ENCODE data around the gene ZNF594. TPM values are rescaled to one million over a fixed set of nuclear protein-coding genes. Genes with fewer than 3 reads are reported as not detected.

ZNF594 gene
- total and polyA plus RNA-seq, 2 experiments from 2014 or later: 3.1 to 6.2 TPM

DNA sequence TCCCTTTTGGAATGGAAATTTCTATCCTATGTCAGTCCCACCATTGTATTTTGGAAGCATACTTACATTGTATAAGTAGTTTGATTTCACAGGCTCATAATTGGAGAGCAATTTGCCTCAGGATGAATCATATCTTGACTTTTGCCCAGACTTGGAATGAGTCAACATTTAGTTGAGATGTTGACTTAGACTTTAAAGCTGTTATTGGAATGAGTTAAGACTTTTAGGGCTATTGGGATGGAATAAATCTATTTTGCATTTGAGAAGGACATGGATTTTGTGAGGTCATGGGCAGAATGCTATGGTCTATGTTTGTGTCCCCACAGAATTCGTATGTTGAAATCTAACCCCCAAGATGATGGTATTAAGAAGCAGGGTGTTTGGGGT lies 12.2 kb upstream of the ZNF594 start:
- H3K27me3 ChIP-seq (replicated peaks; ENCODE audit: insufficient read depth): no peaks in the 10 kb centered on the region
- peaks cover 14% of the 10 kb centered on the region for H3K4me1 ChIP-seq (ENCODE audit: insufficient read depth)
- no peak overlapping the region for H2AFZ ChIP-seq
- peaks cover 7% of the 10 kb centered on the region; the same call in 1 of the 2 replicates for H3K79me2 ChIP-seq (ENCODE audit: insufficient read depth)
- no peaks in the 10 kb centered on the region for H3K9me3 ChIP-seq (ENCODE audit: low read depth)
- TF ChIP-seq EZH2 (IDR thresholded peaks at IDR 0.05; ENCODE audit: insufficient read depth, poor library complexity, severe bottlenecking): no peak
- no peak for TF ChIP-seq EZH2phosphoT487 (IDR thresholded peaks at IDR 0.05; ENCODE audit: insufficient read depth, low read depth)
- no peaks in the 10 kb centered on the region for H4K20me1 ChIP-seq (ENCODE audit: insufficient read depth)
- DNase-seq: peak; percentile 83
- H3K4me2 ChIP-seq (ENCODE audit: unreplicated experiment): peak overlapping the region; percentile 13
- in situ Hi-C loops (cut with MboI): no loop called here
- H3K4me3 ChIP-seq: no peak overlapping the region
- no peaks in the 10 kb centered on the region for H3K9me2 ChIP-seq (ENCODE audit: insufficient read depth)
- H3F3A ChIP-seq (ENCODE audit: insufficient read depth): peaks cover 12% of the 10 kb centered on the region
- H3K27ac ChIP-seq: no peak overlapping the region; the same call in 1 of the 2 replicates
- WGBS, 2 experiments (ENCODE audit: low coverage in 1 of 2, low lambda C conversion rate in 2 of 2, missing lambda C conversion rate in 2 of 2): 82 to 84% methylated on average over 1 of the region's 1 CpG
- no peaks in the 10 kb centered on the region for H3K36me3 ChIP-seq (ENCODE audit: low read depth)
- H3K9ac ChIP-seq: no peak overlapping the region

GRCh38 chr17:5203178-5203907 lies 11.7 kb upstream of the ZNF594 start:
- Histone ChIP-seq H4K20me1 (ENCODE audit: insufficient read depth) (no peaks in the 10 kb centered on the region), H3K4me3 (no peak overlapping the region), H3K36me3 (ENCODE audit: low read depth) (no peaks in the 10 kb centered on the region), H3K9me3 (ENCODE audit: low read depth) (no peaks in the 10 kb centered on the region), H3K9ac (no peak overlapping the region), H3K4me1 (ENCODE audit: insufficient read depth) (peaks cover 14% of the 10 kb centered on the region), H2AFZ (no peak overlapping the region), H3K79me2 (ENCODE audit: insufficient read depth) (peaks cover 7% of the 10 kb centered on the region; the same call in 1 of the 2 replicates), H3F3A (ENCODE audit: insufficient read depth) (peaks cover 12% of the 10 kb centered on the region), H3K27me3 (replicated peaks; ENCODE audit: insufficient read depth) (no peaks in the 10 kb centered on the region), H3K4me2 (ENCODE audit: unreplicated experiment) (peak overlapping the region; percentile 13), H3K9me2 (ENCODE audit: insufficient read depth) (no peaks in the 10 kb centered on the region), H3K27ac (peak overlapping the region; percentile 8; the same call in 1 of the 2 replicates)
- no peak for TF ChIP-seq EZH2 (IDR thresholded peaks at IDR 0.05; ENCODE audit: insufficient read depth, poor library complexity, severe bottlenecking)
- 91 to 92% methylated on average over 14 of the region's 14 CpGs for WGBS, 2 experiments (ENCODE audit: low coverage in 1 of 2, low lambda C conversion rate in 2 of 2, missing lambda C conversion rate in 2 of 2)
- peak; percentile 74 for DNase-seq
- in situ Hi-C loops (cut with MboI): no loop called here

- TF ChIP-seq EZH2phosphoT487 (IDR thresholded peaks at IDR 0.05; ENCODE audit: insufficient read depth, low read depth) (no peak), EZH2 (IDR thresholded peaks at IDR 0.05; ENCODE audit: insufficient read depth, poor library complexity, severe bottlenecking) (no peak)
- no peaks in the 10 kb centered on the region for H3K27me3 ChIP-seq (replicated peaks; ENCODE audit: insufficient read depth)
- H3K9me3 ChIP-seq (ENCODE audit: low read depth): no peaks in the 10 kb centered on the region
- no peak overlapping the region for H3K27ac ChIP-seq
- no peaks in the 10 kb centered on the region for H4K20me1 ChIP-seq (ENCODE audit: insufficient read depth)
- H3K4me2 ChIP-seq (ENCODE audit: unreplicated experiment): no peak overlapping the region
- H3K79me2 ChIP-seq (ENCODE audit: insufficient read depth): peaks cover 7% of the 10 kb centered on the region
- H3K9ac ChIP-seq: no peak overlapping the region
- peaks cover 12% of the 10 kb centered on the region for H3F3A ChIP-seq (ENCODE audit: insufficient read depth)
- no peak overlapping the region for H3K4me3 ChIP-seq
- in situ Hi-C loops (cut with MboI): no loop called here
- H2AFZ ChIP-seq: no peak overlapping the region
- peaks cover 14% of the 10 kb centered on the region for H3K4me1 ChIP-seq (ENCODE audit: insufficient read depth)
- H3K9me2 ChIP-seq (ENCODE audit: insufficient read depth): no peaks in the 10 kb centered on the region
- WGBS, 2 experiments (ENCODE audit: low coverage in 1 of 2, low lambda C conversion rate in 2 of 2, missing lambda C conversion rate in 2 of 2): 85 to 87% methylated on average over 8 of the region's 8 CpGs
- DNase-seq: no peak
- no peaks in the 10 kb centered on the region for H3K36me3 ChIP-seq (ENCODE audit: low read depth)
These were observed 9.3 kb upstream of the ZNF594 start for GRCh38 chr17:5201011-5201410.

DNA sequence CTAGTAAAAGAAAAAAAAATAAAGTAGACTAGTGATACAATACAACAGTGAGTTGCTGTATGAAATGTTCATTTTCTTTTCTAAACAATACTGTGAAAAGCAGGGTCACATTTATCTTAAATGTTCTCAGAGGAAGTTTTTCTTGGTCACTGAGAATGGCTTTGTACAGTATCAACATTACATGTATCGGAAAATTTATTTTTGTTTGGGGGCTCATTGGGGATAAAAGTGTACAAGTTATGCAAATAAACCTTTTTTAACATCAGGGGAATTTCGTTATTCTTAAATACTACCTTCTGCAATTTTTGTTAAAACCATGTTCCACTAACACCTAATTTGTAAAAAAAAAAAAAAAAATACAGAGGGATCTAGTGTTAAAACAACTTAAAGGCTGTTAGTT lies 8.7 kb upstream of the ZNF594 start:
- no peak for DNase-seq
- no peaks in the 10 kb centered on the region for H3K9me3 ChIP-seq (ENCODE audit: low read depth)
- no peaks in the 10 kb centered on the region for H4K20me1 ChIP-seq (ENCODE audit: insufficient read depth)
- H3K9ac ChIP-seq: no peak overlapping the region
- in situ Hi-C loops (cut with MboI): no loop called here
- no peak overlapping the region for H3K4me2 ChIP-seq (ENCODE audit: unreplicated experiment)
- H3K4me1 ChIP-seq (ENCODE audit: insufficient read depth): peaks cover 14% of the 10 kb centered on the region
- WGBS, 2 experiments (ENCODE audit: low coverage in 1 of 2, low lambda C conversion rate in 2 of 2, missing lambda C conversion rate in 2 of 2): 48 to 50% methylated on average over 2 of the region's 2 CpGs
- peaks cover 12% of the 10 kb centered on the region for H3F3A ChIP-seq (ENCODE audit: insufficient read depth)
- peaks cover 7% of the 10 kb centered on the region; the same call in 1 of the 2 replicates for H3K79me2 ChIP-seq (ENCODE audit: insufficient read depth)
- TF ChIP-seq EZH2phosphoT487 (IDR thresholded peaks at IDR 0.05; ENCODE audit: insufficient read depth, low read depth) (no peak), EZH2 (IDR thresholded peaks at IDR 0.05; ENCODE audit: insufficient read depth, poor library complexity, severe bottlenecking) (no peak)
- H3K27me3 ChIP-seq (replicated peaks; ENCODE audit: insufficient read depth): no peaks in the 10 kb centered on the region
- no peaks in the 10 kb centered on the region for H3K36me3 ChIP-seq (ENCODE audit: low read depth)
- H3K27ac ChIP-seq: no peak overlapping the region
- H2AFZ ChIP-seq: no peak overlapping the region
- H3K9me2 ChIP-seq (ENCODE audit: insufficient read depth): no peaks in the 10 kb centered on the region
- H3K4me3 ChIP-seq: no peak overlapping the region

Data from GM23248 (cell line).